Measurements from ENCODE around the gene ADISSP. TPM values are rescaled to one million over a fixed set of nuclear protein-coding genes. Genes with fewer than 3 reads are reported as not detected.

ADISSP gene
- total and polyA plus RNA-seq, 2 experiments from 2014 or later = 86.6 to 126 TPM

- Histone ChIP-seq H3F3A (replicated peaks; ENCODE audit: low read depth) (peaks cover 4% of the 10 kb centered on the region; the same call in 1 of the 2 replicates), H3K4me3 (no peak overlapping the region), H3K79me2 (replicated peaks; ENCODE audit: insufficient read depth) (no peaks in the 10 kb centered on the region), H2AFZ (no peak overlapping the region), H3K4me2 (no peak overlapping the region), H4K20me1 (replicated peaks; ENCODE audit: insufficient read depth) (no peaks in the 10 kb centered on the region), H3K27me3 (ENCODE audit: insufficient read depth) (no peaks in the 10 kb centered on the region), H3K4me1 (ENCODE audit: insufficient read depth) (peaks cover 14% of the 10 kb centered on the region), H3K36me3 (ENCODE audit: insufficient read depth) (no peaks in the 10 kb centered on the region), H3K27ac (ENCODE audit: low read depth) (no peak overlapping the region), H3K9me2 (ENCODE audit: insufficient read depth) (no peaks in the 10 kb centered on the region)
- Mint-ChIP-seq H3K4me3 (no peak overlapping the region), H3K27ac (no peak overlapping the region), H3K36me3 (ENCODE audit: low read depth) (peaks cover 23% of the 10 kb centered on the region), H3K4me1 (peaks cover 24% of the 10 kb centered on the region), H3K9me3 (no peaks in the 10 kb centered on the region; the same call in 2 of the 3 replicates), H3K27me3 (ENCODE audit: insufficient read depth, low read depth, poor library complexity) (peaks cover 15% of the 10 kb centered on the region)
- DNase-seq (ENCODE audit: low spot score) (no peak), ATAC-seq (no peak)
- TF ChIP-seq POLR2AphosphoS5 (IDR thresholded peaks at IDR 0.05; ENCODE audit: low read depth) (no peak), CTCF (conservative IDR thresholded peaks at IDR 0.05; ENCODE audit: low read depth in 2 of 2) (no peak), EZH2 (IDR thresholded peaks at IDR 0.05; ENCODE audit: low read depth, unreplicated experiment) (no peak), ZNF331 (CRISPR knock-in tag; IDR thresholded peaks at IDR 0.05; ENCODE audit: low read depth) (no peak), ZNF114 (CRISPR knock-in tag; IDR thresholded peaks at IDR 0.05) (no peak), CREB1 (CRISPR knock-in tag; IDR thresholded peaks at IDR 0.05; ENCODE audit: low read depth) (no peak), JUNB (IDR thresholded peaks at IDR 0.05; ENCODE audit: unreplicated experiment) (no peak)
These were observed 41.0 kb upstream of the ADISSP start for GRCh38 chr20:3808544-3808943.

GRCh38 chr20:3804781-3805180 lies 37.2 kb upstream of the ADISSP start:
- ATAC-seq (no peak), DNase-seq (ENCODE audit: low spot score) (no peak)
- Histone ChIP-seq H3K9me2 (ENCODE audit: insufficient read depth) (no peaks in the 10 kb centered on the region), H3K79me2 (replicated peaks; ENCODE audit: insufficient read depth) (no peaks in the 10 kb centered on the region), H3K27ac (ENCODE audit: low read depth) (no peak overlapping the region), H3K27me3 (ENCODE audit: insufficient read depth) (no peaks in the 10 kb centered on the region), H4K20me1 (replicated peaks; ENCODE audit: insufficient read depth) (no peaks in the 10 kb centered on the region; the same call in 1 of the 2 replicates), H3K4me2 (no peak overlapping the region), H3K4me3 (no peak overlapping the region), H3K4me1 (ENCODE audit: insufficient read depth) (peaks cover 28% of the 10 kb centered on the region), H3F3A (replicated peaks; ENCODE audit: low read depth) (peaks cover 9% of the 10 kb centered on the region), H3K36me3 (ENCODE audit: insufficient read depth) (no peaks in the 10 kb centered on the region), H2AFZ (no peak overlapping the region)
- peaks cover 53% of the 10 kb centered on the region for H3K36me3 Mint-ChIP-seq (ENCODE audit: low read depth)
- H3K27me3 Mint-ChIP-seq (ENCODE audit: insufficient read depth, low read depth, poor library complexity) = peaks cover 20% of the 10 kb centered on the region
- TF ChIP-seq POLR2AphosphoS5 (IDR thresholded peaks at IDR 0.05; ENCODE audit: low read depth) (no peak), EZH2 (IDR thresholded peaks at IDR 0.05; ENCODE audit: low read depth, unreplicated experiment) (no peak)
- H3K4me3 Mint-ChIP-seq = no peak overlapping the region
- H3K9me3 Mint-ChIP-seq = no peaks in the 10 kb centered on the region; the same call in 2 of the 3 replicates
- H3K4me1 Mint-ChIP-seq = peaks cover 39% of the 10 kb centered on the region
- no peak overlapping the region for H3K27ac Mint-ChIP-seq

DNA sequence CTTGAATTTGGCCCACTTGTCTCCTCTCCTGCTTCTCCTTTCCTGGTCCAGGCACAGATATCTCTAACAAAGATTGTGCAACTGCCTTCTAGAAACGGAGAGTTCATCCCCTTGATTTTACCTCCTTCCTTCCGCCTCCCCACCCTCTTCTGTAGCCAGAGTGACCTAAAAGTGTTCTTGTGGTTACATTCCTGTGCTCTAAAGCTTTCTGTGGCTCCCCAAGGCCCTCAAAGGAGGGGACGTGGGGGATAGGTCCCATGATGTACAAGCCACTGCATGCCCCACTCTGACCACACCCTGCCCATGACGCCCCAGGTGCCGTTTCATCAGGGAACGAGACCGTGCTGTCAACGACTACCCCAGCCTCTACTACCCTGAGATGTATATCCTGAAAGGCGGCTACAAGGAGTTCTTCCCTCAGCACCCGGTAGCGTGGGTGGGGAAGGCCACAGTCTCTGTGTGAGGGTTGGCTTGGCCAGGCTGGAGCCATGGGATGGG lies 36.8 kb upstream of the ADISSP start:
- no peak for TF ChIP-seq JUNB (IDR thresholded peaks at IDR 0.05; ENCODE audit: unreplicated experiment)
- no peak for TF ChIP-seq ZNF462 (CRISPR knock-in tag; IDR thresholded peaks at IDR 0.05)
- no peak overlapping the region for H3K4me3 Mint-ChIP-seq
- no peak overlapping the region for H3K27ac Mint-ChIP-seq
- Histone ChIP-seq H3K36me3 (ENCODE audit: insufficient read depth) (no peaks in the 10 kb centered on the region), H3K4me3 (no peak overlapping the region), H3K4me1 (ENCODE audit: insufficient read depth) (peaks cover 30% of the 10 kb centered on the region), H3K4me2 (no peak overlapping the region), H3K9me2 (ENCODE audit: insufficient read depth) (no peaks in the 10 kb centered on the region), H3K27ac (ENCODE audit: low read depth) (no peak overlapping the region), H3K27me3 (ENCODE audit: insufficient read depth) (no peaks in the 10 kb centered on the region), H2AFZ (no peak overlapping the region), H4K20me1 (replicated peaks; ENCODE audit: insufficient read depth) (no peaks in the 10 kb centered on the region; the same call in 1 of the 2 replicates), H3F3A (replicated peaks; ENCODE audit: low read depth) (peaks cover 9% of the 10 kb centered on the region), H3K79me2 (replicated peaks; ENCODE audit: insufficient read depth) (no peaks in the 10 kb centered on the region)
- no peak for DNase-seq (ENCODE audit: low spot score)
- H3K36me3 Mint-ChIP-seq (ENCODE audit: low read depth) = peaks cover 53% of the 10 kb centered on the region
- H3K9me3 Mint-ChIP-seq = no peaks in the 10 kb centered on the region; the same call in 2 of the 3 replicates
- ATAC-seq = no peak
- H3K27me3 Mint-ChIP-seq (ENCODE audit: insufficient read depth, low read depth, poor library complexity) = peaks cover 23% of the 10 kb centered on the region
- peaks cover 44% of the 10 kb centered on the region for H3K4me1 Mint-ChIP-seq

All from GM23338 (cell line).